GM18520 (cell line): Measurements from ENCODE around the gene ACSF3.
"Not testable (repeated sequence)": the region's sequence is repeated elsewhere in the genome, so short reads cannot be mapped to it uniquely, and the experiment has no call there.

ENCODE experiments used
- ATAC-seq: cut with Tn5 transposase; IDR thresholded peaks from one replicate; pipeline ENCODE4 v1.9.1; 2021; ENCODE audit not compliant: unreplicated experiment

Gene ACSF3

DNA sequence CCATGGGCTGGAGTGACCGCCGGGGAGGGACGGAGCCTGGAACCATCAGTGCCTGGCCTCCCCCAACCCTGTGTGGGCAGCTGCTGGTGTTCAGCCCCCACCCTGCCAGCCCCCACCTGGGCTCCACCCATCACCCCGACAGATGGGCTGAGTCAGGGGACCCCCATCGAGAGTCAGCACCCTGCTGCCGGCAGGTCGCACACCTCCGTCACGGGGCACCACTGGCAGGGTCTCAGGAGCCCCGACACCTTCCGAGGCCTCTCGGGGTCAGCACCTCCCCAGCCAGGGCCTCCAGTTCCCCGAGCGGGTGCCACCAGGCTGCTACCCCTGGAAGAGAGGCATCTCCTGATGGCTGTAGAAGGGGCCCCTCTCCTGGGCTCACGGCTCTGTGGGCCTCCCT, 38.3 kb upstream of the ACSF3 start:
- ATAC-seq = no peak

DNA sequence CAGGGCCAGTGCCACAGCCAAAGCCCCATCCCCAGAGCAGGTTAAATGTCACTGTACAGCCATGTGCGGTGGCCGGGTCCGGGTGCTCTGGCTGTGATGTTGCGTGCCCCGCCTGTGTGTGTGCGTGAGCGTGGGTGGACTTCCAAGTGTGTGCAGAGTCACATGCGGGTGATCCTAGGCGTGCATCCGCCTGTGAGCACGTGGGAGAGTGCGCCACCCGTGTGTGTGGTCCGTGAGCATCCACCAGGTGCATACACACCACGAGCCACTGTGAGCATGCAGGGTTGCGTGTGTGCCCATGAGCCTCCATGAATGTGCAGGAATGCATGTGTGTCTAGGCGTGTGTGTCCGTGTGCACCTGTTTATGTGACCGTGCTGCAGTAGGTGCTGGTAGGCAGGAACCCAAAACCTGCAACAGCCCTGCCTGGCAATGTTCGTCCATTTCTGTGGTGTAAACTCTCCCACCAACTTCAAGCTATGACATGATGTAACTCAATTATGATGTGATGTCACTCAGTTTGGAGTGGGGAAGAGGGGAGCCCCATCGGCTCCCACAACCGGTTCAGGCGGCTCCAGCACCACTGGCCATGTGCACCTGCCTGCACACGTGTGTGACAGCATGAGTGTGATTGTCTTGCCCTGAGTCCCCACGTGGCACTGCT, 37.6 kb upstream of the ACSF3 start:
- ATAC-seq = no peak

DNA sequence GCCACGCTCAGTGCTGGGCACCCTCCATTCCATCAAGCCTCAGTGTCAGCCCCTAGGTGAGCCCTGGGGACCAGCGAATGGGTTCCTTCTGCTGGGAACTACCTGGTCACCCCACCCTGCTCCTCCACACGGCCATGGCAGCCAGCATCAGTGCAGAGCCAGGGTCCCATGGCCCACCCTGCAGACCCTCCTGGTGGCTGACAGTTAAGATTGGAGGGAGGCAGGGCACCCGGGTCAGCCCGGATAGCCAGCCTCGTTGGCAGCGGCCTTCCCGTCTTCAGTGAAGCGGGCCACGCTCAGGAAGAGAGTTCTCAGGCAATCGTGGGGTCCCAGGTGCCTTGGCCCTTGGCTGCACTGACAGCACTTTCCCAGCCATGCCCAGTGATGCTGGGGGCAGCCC, 37.1 kb upstream of the ACSF3 start:
- no peak for ATAC-seq

DNA sequence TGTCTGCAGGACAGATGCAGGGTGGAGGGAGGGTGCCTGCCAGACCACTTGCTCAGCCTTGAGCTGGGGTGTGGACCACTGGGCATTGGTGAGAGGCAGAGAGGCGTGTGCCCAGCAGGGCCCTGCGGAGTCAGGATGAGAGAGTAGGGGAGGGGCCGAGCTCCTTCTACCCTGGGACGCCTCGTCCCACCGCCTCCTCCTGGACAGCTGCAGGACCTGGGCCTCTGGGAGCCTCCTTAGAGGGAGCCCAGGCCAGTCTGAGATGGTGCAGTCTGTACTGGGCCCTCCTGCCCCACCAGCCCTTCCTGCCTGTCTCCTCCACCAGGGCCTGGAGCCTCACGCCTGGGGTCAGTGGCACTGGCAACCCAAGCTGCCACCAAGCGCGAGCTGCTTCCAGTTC, 35.9 kb upstream of the ACSF3 start:
- ATAC-seq = no peak

DNA sequence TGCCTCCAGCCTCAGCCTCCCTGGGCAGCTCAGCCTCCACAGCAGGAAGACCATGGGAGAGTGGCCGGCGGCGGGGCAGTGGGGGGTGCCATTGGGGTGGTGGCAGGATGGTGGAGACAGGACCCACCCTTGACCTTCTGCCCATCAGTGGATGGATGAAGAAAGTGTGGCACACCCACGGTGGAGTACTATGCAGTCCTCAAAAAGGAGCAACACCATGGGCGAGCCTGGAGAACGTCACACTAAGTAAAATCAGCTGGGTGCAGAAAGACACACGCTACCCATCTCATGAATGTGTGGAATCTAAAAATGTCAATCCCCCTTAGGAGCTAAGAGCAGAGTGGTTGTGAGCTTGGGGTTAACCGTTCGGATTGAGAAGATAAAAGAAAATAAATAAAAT, 34.8 kb upstream of the ACSF3 start:
- no peak for ATAC-seq

DNA sequence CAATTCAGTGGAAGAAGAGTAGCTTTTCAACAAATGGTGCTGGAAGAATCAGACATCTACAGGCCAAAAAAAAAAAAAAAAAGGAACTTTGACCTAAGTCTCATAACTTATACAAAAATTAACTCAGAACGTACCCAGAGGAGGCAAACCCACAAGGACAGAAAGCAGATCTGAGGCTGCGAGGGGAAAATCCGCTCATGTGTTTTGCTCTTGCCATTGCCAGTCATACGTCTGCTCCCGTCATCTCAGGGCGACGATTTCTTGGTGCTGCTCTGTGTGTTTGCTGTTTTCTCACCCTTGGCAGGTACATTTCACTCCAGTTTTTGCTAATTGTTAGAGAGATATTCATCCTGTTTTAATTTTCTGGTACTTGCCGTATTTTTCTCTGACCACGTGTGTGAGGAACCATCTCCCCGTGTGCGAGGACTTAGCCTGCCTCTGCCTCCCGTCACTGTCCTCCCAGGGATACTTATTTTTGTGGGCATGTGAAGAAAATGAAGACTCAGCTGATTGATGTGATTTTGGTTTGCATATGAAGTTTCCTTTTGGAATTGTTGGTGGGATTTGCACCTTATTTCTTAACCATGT, 33.4 kb upstream of the ACSF3 start:
- no peak for ATAC-seq

DNA sequence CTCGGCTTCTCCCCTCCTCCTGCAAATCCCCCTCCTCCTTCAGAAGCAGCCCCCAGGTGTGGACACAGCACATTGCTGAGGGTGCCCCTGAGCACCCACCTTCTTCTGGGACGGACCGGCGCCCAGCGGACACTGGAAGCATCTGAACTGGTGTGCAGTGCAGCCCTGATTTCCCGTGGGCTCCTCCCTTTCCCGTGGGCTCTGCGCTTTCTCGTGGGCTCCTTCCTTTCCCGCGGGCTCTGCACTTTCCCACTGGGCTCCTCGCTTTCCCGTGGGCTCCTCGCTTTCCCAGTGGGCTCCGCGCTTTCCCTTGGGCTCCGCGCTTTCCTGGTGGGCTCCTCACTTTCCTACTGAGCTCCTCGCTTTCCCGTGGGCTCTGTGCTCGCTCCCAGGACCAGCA, 32.6 kb upstream of the ACSF3 start:
- no peak for ATAC-seq

DNA sequence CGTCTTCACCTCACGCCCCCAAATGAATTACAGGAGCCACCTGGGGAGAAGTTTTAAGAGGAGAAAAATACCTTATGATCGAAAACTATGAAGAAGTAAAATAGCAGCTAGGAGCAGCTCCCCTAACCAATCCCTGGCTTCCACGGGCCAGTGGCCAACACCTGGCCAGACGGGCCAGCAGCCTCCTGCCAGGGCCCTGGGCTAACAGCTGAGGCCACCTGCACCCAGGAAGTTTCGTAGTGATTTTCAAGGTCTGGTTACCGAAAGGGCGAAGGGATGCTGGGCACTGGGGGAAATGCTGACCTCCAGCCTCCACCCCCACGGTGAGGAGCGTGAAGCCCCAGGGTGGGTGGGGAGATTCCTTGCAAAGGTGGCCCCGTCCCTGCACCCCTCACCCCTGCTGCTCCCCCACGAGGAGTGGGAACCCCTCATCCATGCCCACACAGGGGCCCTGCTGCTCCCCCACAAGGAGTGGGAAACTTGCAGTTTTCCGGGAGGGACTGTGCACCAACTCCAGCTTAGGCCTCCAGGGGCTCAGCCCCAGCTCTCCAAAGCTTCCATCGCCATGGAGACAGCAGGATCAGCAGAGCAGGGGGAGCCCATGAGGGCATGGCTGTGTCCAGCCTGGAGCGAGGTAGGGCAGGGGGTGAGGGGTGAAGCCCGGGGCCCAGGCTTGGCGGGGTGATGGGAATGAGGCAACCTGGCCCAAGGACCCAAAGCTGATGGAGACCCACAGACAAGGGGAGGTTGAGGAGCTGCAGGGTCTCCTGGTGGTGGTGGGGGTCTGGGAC, 31.9 kb upstream of the ACSF3 start:
- ATAC-seq = no peak

DNA sequence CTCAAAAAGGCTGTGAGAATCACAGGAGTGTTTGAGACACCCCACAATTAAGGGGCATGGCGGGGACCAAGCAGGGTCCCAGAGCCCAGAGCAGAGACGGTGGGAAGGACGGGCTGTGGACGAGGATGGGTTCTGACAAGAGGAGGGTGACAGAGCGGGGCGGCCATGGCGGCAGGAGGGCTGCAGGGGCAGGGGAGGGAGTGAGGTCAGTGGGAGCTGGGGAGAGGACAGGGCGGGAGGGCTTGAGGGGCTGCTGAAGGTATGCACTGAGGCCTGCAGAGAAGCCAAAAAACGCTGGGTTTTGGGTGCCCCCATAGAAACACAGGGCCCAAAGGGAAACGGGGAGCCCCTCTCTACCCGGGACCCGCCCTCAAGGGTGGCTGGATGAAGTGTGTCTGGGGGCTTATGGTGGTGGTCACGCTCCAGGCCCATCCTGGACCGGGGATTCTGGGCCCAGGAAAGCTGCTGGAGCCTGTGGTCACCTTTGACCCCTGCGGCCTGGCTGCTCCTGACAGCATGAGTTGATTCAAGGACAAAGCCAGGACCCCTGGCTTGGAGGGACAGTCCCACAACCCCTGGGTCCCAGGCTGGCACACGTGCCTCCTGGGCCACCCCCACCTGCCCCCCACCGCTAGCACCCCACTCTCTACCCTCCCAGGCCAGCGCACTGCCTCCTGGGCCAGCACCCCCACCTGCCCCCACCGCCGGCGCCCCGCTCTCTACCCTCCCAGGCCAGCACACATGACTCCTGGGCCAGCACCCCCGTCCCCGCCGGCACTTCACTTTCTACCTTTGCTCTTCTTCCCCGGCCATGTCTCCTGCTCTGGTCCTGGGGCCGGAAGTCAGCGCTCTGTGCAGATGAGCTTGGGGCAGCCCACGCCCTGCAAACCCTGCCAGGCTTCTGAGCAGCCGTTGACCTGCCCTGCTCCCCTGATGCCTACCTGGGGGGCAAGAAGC, 31.0 kb upstream of the ACSF3 start:
- ATAC-seq = no peak

DNA sequence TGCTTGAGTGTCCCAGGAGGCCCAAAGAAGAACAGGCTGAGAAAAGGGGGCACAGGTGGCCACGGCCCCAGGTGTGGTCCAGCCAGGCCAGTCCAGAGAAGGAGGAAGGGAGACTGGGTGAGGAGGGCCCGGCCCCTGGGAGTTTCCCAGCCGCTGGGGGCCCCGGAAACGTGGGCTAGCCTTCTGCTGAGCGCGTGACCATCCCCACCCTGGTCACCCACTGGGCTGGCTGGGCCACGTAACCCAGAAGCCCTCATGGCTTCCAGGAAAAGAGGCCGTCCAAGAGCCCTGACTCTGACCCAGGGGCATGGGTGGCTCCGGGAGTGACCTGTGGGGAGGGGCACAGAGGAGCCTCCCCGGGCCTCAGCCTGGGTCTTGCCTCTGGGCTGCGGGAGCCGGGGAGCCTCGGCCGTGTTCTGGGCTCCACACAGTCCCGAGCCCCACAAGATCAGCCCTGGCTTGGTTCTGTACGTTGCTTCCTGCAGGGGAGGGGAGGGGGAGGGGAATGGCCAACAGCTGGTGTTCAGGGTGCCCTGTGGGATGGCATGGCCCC, 29.8 kb upstream of the ACSF3 start:
- ATAC-seq = no peak

DNA sequence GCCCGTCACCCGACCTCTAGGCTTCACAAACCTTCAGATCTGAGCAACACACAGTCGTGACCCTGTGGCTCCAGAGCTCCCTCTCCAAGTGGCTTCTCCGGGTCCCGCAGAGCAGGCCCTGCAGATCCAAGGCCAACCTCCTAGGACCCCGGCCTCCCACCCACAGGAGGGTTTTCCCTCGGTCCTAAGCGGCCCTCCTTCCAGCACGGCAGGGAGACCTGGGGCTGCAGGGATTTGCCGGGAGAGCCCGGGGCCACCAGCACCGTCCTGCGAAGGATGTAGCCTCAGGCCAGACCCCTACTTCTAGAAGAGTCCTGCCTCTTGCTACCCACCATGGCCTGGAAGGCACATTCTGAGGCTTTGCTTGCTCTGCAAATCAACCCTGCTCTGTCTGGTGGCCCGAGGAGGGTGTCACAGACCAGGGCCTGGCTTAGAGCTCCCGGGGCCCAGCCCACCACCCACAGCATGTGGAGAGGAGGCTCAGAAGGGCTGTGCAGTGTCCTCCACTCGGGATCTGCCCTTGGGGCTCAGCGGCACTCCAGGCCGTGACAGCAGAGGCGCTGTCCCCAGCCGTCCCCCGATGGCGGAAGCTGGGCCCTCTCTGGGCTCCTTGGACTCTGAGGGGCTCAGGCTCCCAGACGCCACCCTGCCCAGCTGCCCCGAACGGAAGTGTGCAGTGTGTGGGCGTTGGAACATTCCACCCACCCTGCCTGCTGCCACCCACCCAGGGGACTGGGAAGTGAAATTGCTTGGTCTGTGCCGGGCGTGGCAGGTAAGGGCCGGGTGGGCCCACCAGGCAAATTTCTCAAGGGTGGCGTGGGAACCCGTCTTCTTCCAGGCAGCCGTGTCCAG, 28.8 kb upstream of the ACSF3 start:
- ATAC-seq = no peak

DNA sequence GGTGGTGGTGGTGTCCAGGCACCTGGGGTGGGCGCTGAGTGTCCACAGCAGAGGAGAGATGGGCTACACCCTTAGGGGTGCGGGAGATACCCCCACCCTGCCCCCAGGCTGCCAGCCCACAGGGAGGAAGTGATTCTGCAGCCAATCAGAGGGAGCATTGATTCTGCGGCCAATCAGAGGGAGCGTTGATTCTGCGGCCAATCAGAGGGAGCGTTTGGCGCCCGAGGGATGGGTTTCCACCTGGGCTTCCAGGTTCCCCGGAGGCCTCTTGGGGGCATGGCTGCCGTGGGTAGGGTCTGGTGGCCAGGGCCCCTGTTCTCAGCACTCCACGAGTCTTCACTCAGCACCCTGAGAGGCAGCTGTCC, 28.2 kb upstream of the ACSF3 start:
- ATAC-seq = no peak

DNA sequence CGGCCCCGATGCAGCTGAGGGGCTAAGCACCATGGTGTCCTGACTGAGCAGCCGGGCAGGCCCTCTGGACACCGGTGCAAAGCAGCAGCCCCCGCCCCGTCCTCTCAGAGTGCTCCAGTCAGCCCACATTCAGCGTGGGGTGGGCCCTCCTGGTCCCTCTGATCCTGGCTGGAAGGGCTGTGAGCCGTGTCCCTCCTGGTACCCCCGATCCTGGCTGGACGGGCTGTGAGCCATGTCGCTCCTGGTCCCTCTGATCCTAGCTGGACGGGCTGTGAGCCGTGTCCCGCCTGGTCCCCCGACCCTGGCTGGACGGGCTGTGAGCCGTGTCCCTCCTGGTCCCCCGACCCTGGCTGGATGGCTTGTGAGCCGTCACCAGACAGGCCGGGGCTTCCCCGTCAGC, 26.9 kb upstream of the ACSF3 start:
- ATAC-seq = no peak

DNA sequence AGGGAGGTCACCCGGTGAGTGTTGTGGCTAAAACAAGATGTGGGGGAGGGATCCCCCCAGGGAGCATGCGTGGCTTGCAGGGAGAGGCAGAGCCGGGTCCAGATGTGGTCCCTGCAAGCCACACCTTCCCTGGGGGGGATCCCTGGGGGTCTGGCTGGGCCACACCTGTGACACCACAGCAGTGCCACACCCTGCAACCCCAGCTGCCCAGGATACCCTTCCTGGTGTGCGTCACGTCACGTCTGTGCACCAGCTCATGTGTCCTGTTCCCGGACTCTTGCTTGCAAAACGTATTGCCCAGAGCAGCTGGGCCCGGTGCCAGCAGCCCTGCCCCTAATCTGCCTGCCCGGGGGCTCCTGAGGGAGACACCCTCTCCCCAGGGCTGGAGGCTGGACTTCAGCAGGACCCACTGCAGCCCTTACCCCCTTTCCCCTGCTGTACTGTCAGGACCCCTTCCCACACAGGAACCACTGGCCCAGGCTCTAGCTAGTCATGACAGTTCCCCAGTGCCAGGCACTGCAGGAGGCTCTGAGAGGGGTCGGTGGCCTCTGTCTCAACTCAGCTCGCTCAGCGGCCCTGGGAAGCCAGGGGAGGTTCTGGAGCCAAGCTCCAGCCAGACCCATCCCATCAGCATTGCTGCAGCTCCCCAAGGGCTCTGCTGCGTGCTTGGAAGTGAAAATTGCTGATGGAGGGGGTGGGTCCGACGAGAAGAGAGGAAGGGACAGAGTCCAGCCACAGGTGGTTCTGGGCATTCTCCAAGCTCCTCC, 25.8 kb upstream of the ACSF3 start:
- no peak for ATAC-seq

DNA sequence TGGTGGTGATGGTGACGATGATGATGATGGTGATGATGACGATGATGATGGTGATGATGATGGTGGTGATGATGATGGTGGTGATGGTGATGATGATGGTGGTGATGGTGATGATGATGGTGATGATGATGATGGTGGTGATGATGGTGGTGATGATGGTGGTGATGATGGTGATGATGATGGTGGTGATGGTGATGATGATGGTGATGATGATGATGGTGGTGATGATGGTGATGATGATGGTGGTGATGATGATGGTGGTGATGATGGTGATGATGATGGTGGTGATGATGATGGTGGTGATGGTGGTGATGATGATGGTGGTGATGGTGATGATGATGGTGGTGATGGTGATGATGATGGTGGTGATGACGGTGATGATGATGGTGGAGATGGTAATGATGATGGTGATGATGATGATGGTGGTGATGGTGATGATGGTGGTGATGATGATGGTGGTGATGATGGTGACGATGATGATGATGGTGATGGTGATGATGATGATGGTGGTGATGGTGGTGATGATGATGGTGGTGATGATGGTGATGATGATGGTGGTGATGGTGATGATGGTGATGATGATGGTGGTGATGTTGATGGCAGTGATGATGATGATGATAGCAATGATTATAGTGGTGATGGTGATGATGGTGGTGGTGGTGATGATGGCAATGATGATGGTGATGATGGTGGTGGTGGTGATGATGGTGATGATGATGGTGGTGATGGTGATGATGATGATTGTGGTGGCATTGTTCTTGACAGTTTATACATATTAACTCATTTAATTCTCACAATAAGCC, 24.6 kb upstream of the ACSF3 start:
- not testable (repeated sequence) for ATAC-seq

DNA sequence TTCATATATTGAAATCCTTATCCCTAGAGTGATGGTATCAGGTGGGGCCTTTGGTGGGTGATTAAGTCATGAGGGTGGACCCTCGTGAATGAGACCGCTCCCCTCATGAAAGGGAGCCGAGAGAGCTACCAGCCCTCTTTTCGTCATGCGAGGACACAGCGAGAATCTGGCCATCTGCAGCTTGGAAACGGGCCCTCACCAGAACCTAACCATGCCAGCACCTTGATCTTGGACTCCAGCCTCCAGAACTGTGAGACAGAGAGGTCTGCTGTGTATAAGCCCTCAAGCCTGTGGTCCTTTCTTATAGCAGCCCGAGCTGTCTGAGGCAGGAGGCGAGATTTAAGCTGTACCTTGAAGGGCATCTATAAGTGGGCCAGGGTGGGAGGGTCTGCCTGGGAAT, 23.7 kb upstream of the ACSF3 start:
- no peak for ATAC-seq

DNA sequence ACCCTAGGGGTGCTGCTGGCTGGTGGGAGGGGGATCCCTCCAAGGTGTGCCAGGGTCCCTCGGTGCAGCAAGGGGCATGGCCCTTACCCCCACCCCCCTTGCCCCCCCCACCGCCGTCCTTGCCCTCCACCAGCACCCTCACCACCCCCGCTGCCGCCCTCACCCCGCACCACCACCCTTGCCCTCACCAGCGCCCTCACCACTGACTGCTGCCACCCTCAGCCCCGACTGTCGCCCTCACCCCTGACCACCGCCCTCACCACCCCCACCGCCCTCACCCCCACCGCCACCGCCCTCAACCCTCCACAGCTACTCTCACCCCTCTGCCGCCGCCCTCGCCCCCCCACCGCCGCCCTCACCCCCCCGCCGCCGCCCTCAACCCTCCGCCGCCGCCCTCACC, 23.1 kb upstream of the ACSF3 start:
- ATAC-seq = no peak

DNA sequence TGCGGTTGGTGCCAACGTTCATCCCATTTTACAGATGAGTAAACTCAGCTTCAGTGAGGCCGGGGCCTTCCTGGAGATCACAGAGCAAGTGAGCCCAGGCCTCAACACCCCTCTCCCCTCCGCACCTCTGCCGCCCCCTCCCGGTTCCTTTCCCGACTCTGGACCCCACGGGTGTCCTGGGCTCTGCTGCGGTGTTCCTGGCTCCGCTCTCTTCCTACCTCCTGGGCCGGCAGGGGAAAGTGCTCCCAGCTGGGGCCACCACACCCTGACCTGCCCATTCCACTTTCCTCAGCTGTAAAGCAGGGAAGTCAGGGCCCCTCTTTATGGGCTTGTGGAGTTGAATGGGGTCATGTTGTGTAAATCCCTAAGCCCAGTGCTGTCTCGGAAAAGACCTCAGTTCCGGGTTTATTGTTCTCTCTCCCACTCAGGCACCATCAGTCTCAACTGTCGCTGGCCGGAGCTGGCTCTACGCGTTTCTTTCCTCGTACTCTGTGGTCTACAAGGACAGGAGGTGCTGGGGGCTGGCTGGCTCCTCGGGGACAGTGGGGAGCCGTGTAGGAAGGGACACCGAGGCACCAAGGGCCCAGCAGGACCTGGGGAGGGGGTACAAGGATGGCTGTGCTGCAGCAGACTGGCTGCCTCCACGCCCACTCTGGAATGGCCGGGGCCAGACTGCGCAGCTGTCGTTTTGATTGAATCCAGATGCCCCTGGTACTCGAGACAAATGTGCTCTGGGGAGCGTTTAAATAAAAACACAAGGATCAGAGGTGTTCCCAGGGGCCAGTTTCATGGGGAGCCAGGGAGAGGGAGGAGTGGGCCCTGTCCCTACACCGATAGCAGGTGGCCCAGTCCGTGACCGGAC, 21.7 kb upstream of the ACSF3 start:
- no peak for ATAC-seq
